Hepatocyte (in vitro differentiated cells): ENCODE data around the gene ACACA. TPM values are rescaled to one million over a fixed set of nuclear protein-coding genes. Genes with fewer than 3 reads are reported as not detected.

Experiments
- DNase-seq: peaks from one replicate; pipeline ENCODE4 v3.0.0-alpha.2; 2016; ENCODE audit warnings: low spot score
- H2AFZ ChIP-seq: fragments of 200-600 bp; sonication (generic); 2 replicates; pipeline ENCODE4 v1.6.0; 2016; ENCODE audit warnings: antibody characterized with exemption, mild to moderate bottlenecking
- H3K27ac ChIP-seq: fragments of 200-600 bp; sonication (generic); 2 replicates; pipeline ENCODE4 v1.5.1; 2016; ENCODE audit warnings: mild to moderate bottlenecking
- H3K27me3 ChIP-seq: fragments of 200-600 bp; sonication (generic); 2 replicates; pipeline ENCODE4 v1.6.1; 2016
- H3K36me3 ChIP-seq: fragments of 200-600 bp; sonication (generic); replicated peaks from 2 replicates; pipeline ENCODE4 v1.5.1; 2016; ENCODE audit warnings: low read depth; ENCODE audit not compliant: insufficient read depth
- H3K4me1 ChIP-seq: fragments of 200-600 bp; sonication (generic); 2 replicates; pipeline ENCODE4 v1.5.1; 2016; ENCODE audit warnings: mild to moderate bottlenecking, moderate library complexity; ENCODE audit not compliant: insufficient read depth
- H3K4me2 ChIP-seq: fragments of 200-600 bp; sonication (generic); 2 replicates; pipeline ENCODE4 v1.6.0; 2016
- H3K4me3 ChIP-seq: fragments of 200-600 bp; sonication (generic); 2 replicates; pipeline ENCODE4 v1.5.1; 2016; ENCODE audit warnings: mild to moderate bottlenecking
- H3K79me2 ChIP-seq: fragments of 200-600 bp; sonication (generic); 2 replicates; pipeline ENCODE4 v1.6.0; 2017; ENCODE audit warnings: mild to moderate bottlenecking
- H3K9me2 ChIP-seq: fragments of 200-600 bp; sonication (generic); replicated peaks from 2 replicates; pipeline ENCODE4 v1.6.0; 2017; ENCODE audit warnings: mild to moderate bottlenecking; ENCODE audit not compliant: insufficient read depth
- H3K9me3 ChIP-seq: fragments of 200-600 bp; sonication (generic); 2 replicates; pipeline ENCODE4 v1.5.1; 2016; ENCODE audit warnings: low read depth, mild to moderate bottlenecking
- H4K20me1 ChIP-seq: fragments of 200-600 bp; sonication (generic); 2 replicates; pipeline ENCODE4 v1.6.0; 2016; ENCODE audit warnings: mild to moderate bottlenecking; ENCODE audit not compliant: insufficient read depth, poor library complexity, severe bottlenecking
- EZH2 ChIP-seq: fragments of 200-600 bp; sonication (generic); IDR thresholded peaks from 2 replicates; pipeline ENCODE4 v1.6.1; 2016; ENCODE audit warnings: antibody characterized with exemption, mild to moderate bottlenecking, borderline replicate concordance
- EZH2phosphoT487 ChIP-seq: fragments of 200-600 bp; sonication (generic); IDR thresholded peaks from one replicate; pipeline ENCODE4 v1.6.1; 2018; ENCODE audit warnings: antibody characterized with exemption, mild to moderate bottlenecking, low read depth, moderate library complexity; ENCODE audit not compliant: unreplicated experiment, severe bottlenecking
- WGBS: methylation state at CpG from one replicate; pipeline ENCODE4 v1.1.6; 2016; ENCODE audit warnings: low lambda C conversion rate; ENCODE audit errors: missing lambda C conversion rate; 5-methylcytosine and 5-hydroxymethylcytosine counted together
- polyA plus RNA-seq: library from polyadenylated mRNA; unstranded; fragments of >200 nt; fragmentation: Nextera tagmentation; extraction: Ambion mirVana; gene quantifications from 2 replicates; pipeline ENCODE4 v1.2.1, GENCODE V29; 2016
- total RNA-seq: library from RNA; depleted of rRNA; stranded (reverse); fragments of >200 nt; gene quantifications from 2 replicates; pipeline ENCODE4 v1.2.3, GENCODE V29; 2014
- TF ChIP-seq, protein P1 (sequence below): fragments of 200-600 bp; sonication (generic); IDR thresholded peaks from 2 replicates; pipeline ENCODE4 v1.5.1; 2016; ENCODE audit warnings: antibody characterized with exemption, mild to moderate bottlenecking; ENCODE audit not compliant: poor library complexity

ACACA gene
- total and polyA plus RNA-seq, 2 experiments from 2014 or later = 37.4 to 53.8 TPM

DNA sequence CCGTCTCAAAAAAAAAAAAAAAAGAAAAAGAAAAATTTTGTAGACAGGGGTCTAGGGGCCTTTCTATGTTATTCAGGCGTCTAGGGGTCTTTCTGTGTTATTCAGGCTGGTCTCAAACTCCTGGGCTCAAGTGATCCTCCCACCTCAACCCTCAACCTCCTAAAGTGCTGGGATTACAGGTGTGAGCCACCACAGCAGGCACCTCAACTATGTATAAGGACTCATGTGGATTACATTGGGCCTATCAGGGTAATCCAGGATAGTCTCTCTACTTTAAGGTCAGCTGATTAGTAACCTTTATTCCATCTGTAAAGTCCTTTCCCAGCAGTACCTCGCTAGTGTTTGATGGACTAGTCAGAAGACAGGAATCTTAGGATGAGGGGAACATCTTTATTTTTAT lies 22.4 kb upstream of the ACACA start:
- no peak overlapping the region for H2AFZ ChIP-seq
- TF ChIP-seq EZH2phosphoT487 (no peak), EZH2 (no peak)
- TF ChIP-seq, protein P1, sequence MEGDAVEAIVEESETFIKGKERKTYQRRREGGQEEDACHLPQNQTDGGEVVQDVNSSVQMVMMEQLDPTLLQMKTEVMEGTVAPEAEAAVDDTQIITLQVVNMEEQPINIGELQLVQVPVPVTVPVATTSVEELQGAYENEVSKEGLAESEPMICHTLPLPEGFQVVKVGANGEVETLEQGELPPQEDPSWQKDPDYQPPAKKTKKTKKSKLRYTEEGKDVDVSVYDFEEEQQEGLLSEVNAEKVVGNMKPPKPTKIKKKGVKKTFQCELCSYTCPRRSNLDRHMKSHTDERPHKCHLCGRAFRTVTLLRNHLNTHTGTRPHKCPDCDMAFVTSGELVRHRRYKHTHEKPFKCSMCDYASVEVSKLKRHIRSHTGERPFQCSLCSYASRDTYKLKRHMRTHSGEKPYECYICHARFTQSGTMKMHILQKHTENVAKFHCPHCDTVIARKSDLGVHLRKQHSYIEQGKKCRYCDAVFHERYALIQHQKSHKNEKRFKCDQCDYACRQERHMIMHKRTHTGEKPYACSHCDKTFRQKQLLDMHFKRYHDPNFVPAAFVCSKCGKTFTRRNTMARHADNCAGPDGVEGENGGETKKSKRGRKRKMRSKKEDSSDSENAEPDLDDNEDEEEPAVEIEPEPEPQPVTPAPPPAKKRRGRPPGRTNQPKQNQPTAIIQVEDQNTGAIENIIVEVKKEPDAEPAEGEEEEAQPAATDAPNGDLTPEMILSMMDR = no peak
- H3K36me3 ChIP-seq = peaks cover under 1% of the 10 kb centered on the region
- no peaks in the 10 kb centered on the region for H3K9me3 ChIP-seq
- H3K4me1 ChIP-seq = no peaks in the 10 kb centered on the region
- no peaks in the 10 kb centered on the region for H3K27me3 ChIP-seq
- no peak overlapping the region for H3K27ac ChIP-seq
- no peaks in the 10 kb centered on the region for H3K9me2 ChIP-seq
- H3K4me2 ChIP-seq = no peak overlapping the region
- no peaks in the 10 kb centered on the region for H3K79me2 ChIP-seq
- DNase-seq = no peak
- 98% methylated on average over 2 of the region's 3 CpGs for WGBS
- H4K20me1 ChIP-seq = no peaks in the 10 kb centered on the region
- H3K4me3 ChIP-seq = no peak overlapping the region

DNA sequence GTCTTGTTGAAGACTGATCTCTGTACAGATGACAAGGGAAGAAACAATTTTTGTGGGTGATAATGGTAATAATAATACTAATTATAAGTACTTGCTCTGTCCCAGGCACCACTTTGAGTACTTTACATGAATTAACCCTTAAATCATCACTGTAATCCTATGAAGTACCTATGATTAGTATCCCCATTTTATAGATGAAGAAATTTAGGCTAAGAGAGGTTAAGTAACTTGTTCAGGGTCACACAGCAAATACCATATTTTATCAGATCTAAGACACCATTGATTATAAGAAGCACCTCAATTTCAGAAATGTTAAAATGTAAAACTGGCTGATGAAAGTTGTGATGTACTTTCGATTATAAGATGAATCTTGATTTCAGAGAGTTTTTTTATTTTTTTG lies 18.6 kb upstream of the ACACA start:
- DNase-seq = no peak
- H3K79me2 ChIP-seq = no peaks in the 10 kb centered on the region
- no peaks in the 10 kb centered on the region for H3K9me3 ChIP-seq
- H3K27me3 ChIP-seq = no peaks in the 10 kb centered on the region
- H3K4me1 ChIP-seq = no peaks in the 10 kb centered on the region
- no peak overlapping the region for H3K4me3 ChIP-seq
- no peak overlapping the region for H3K27ac ChIP-seq
- no peaks in the 10 kb centered on the region for H4K20me1 ChIP-seq
- WGBS = 90% methylated on average over 1 of the region's 1 CpG
- H2AFZ ChIP-seq = no peak overlapping the region
- H3K9me2 ChIP-seq = no peaks in the 10 kb centered on the region
- TF ChIP-seq, protein P1 = no peak
- TF ChIP-seq EZH2phosphoT487 (no peak), EZH2 (no peak)
- peaks cover 6% of the 10 kb centered on the region for H3K36me3 ChIP-seq
- no peak overlapping the region for H3K4me2 ChIP-seq

DNA sequence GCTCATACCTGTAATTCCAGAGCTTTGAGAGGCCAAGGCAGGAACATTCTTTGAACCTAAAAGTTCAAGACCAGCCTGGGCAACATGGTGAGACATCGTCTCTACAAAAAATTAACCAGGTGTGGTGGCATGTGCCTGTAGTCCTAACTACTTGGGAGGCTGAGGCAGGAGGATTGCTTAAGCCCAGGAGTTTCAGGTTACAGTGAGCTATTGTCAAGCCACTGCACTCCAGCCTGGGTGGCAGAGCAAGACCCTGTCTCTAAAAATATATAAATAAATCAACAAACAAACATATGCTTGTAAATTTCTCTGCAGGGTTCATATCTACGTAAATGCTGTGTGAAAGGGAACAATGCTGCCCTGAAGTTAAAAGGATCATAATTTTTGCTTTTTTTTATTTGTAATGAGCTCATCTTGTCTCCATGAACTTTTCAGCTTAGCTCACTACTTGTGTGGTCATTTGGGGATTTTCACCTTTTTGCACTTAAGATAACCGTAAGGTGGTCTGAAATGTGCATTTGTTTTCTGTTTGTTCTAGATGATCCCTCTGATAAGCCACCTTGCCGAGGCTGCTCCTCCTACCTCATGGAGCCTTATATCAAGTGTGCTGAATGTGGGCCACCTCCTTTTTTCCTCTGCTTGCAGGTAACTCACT lies 16.5 kb upstream of the ACACA start:
- Histone ChIP-seq H3K36me3 (peaks cover 6% of the 10 kb centered on the region), H3K79me2 (no peaks in the 10 kb centered on the region), H3K9me2 (no peaks in the 10 kb centered on the region), H3K27ac (no peak overlapping the region), H3K4me3 (no peak overlapping the region), H3K9me3 (no peaks in the 10 kb centered on the region), H3K27me3 (no peaks in the 10 kb centered on the region), H3K4me1 (no peaks in the 10 kb centered on the region), H2AFZ (no peak overlapping the region), H3K4me2 (no peak overlapping the region), H4K20me1 (no peaks in the 10 kb centered on the region)
- TF ChIP-seq EZH2 (no peak), EZH2phosphoT487 (no peak)
- TF ChIP-seq, protein P1 = no peak
- DNase-seq = no peak
- WGBS = 54% methylated on average over 4 of the region's 4 CpGs
